ENCODE measurements around the gene GSG1L.

The GSG1L gene

DNA sequence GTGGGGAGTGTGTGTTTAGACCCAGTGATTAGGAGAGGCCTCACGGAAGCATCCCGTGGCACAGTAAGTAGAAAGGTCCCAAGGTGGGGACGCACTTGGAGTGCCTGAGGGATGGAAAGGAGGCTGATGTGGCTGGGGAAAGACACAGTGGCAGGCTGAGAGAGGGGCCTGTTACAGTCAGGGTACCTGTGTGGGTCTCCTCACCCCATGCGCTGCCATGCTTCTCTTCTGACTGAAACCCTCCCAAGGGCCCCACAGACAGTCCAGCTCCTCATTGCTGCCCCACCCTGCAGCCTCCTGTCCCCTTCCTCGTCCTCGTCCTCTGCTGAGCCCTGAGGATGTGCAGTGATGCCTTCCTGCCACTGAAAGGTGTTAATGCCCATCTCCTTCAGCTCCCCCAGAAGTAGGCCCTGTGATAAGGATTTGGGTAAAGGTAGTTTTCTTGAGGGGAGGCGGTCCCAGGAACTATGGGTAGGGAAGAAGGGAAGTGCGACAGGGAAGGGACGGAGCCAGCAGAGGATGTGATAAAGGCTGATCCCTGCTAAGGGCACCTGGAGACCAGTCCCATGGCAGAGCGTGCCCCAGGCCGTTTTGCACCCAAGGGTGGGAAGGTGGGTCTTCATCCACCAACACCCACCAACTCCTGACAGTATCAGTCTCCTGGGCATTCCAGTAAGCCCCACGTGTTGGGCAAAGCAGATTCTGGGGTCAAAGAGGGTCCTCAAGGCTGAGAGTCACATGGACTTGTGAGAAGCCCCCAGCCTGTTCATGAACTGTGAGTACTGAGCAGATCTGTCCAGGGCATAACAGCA, 237.2 kb downstream of the GSG1L start:
- no peaks in the 10 kb centered on the region for H3K4me1 ChIP-seq (ENCODE audit: control insufficient read depth in 5 of 5, insufficient read depth in 5 of 5, low read length in 5 of 5)
- peaks cover 5 to 23% (median 18%) of the 10 kb centered on the region in 5 donors for H3K9me3 ChIP-seq (ENCODE audit: control insufficient read depth in 5 of 5, low read length in 5 of 5)
- no peak overlapping the region for H3K9ac ChIP-seq (ENCODE audit: low read length in 5 of 5)
- no peak overlapping the region for H3K4me3 ChIP-seq (ENCODE audit: low read depth in 1 of 5, low read length in 5 of 5)
- H3K27ac ChIP-seq (ENCODE audit: low read depth, low read length) = no peak overlapping the region
- H3K27me3 ChIP-seq (ENCODE audit: control insufficient read depth in 5 of 5, insufficient read depth in 4 of 5, low read length in 5 of 5) = peaks cover 0 to 7% (median 3%) of the 10 kb centered on the region in 5 donors
- H3K36me3 ChIP-seq (ENCODE audit: control insufficient read depth in 5 of 5, insufficient read depth in 5 of 5, low read length in 5 of 5) = no peaks in the 10 kb centered on the region

DNA sequence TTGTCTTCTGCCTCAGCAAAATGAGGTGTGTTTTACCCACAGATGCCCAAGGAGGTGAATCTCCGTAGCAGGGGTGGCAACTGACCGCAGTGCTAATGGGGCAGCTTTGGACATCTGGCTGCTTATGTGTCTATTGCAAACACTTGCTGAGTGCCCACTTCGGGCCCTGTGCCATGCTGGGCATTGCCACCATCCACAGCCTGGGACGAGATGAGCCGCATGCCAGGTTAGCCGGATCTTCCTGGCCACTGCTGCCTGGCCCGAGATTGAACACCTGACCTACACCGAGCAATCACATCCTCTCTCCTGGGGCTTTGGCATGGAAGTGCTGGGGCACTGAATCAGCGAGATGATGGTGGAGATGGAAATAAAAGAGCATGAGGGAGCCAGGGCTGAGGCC, 238.7 kb downstream of the GSG1L start:
- Histone ChIP-seq H3K36me3 (ENCODE audit: control insufficient read depth in 5 of 5, insufficient read depth in 5 of 5, low read length in 5 of 5) (no peaks in the 10 kb centered on the region), H3K4me3 (ENCODE audit: low read depth in 1 of 5, low read length in 5 of 5) (no peak overlapping the region), H3K27ac (ENCODE audit: low read depth, low read length) (no peak overlapping the region), H3K4me1 (ENCODE audit: control insufficient read depth in 5 of 5, insufficient read depth in 5 of 5, low read length in 5 of 5) (no peaks in the 10 kb centered on the region), H3K9me3 (ENCODE audit: control insufficient read depth in 5 of 5, low read length in 5 of 5) (peaks cover 2 to 13% (median 4%) of the 10 kb centered on the region in 5 donors), H3K27me3 (ENCODE audit: control insufficient read depth in 5 of 5, insufficient read depth in 4 of 5, low read length in 5 of 5) (peaks cover 0 to 14% (median 9%) of the 10 kb centered on the region in 5 donors), H3K9ac (ENCODE audit: low read length in 5 of 5) (no peak overlapping the region)

DNA sequence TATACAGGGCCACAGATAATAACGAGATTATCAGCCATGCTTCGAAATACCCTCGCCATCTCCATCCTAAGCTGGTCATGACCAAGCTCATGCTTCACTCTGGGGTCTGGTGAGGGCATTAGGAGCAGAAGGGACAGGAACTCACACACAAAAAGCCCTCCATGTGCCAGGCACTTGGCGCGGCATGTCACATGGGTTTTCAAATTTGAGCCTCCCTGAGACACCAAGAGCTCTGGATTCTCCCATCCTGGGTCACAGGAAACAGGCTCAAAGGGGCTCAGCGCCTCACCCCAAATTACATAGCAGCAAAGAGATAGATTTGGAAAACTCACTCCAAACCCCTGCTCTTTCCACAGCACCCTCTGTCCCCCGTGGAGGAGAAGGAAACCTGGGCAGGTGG, 239.5 kb downstream of the GSG1L start:
- H3K9me3 ChIP-seq (ENCODE audit: control insufficient read depth in 5 of 5, low read length in 5 of 5) = peaks cover 0 to 6% (median 0%) of the 10 kb centered on the region in 5 donors
- H3K4me3 ChIP-seq (ENCODE audit: low read depth in 1 of 5, low read length in 5 of 5) = no peak overlapping the region
- no peak overlapping the region for H3K9ac ChIP-seq (ENCODE audit: low read length in 5 of 5)
- peaks cover 5 to 15% (median 13%) of the 10 kb centered on the region in 5 donors for H3K27me3 ChIP-seq (ENCODE audit: control insufficient read depth in 5 of 5, insufficient read depth in 4 of 5, low read length in 5 of 5)
- H3K27ac ChIP-seq (ENCODE audit: low read depth, low read length) = no peak overlapping the region
- no peaks in the 10 kb centered on the region for H3K4me1 ChIP-seq (ENCODE audit: control insufficient read depth in 5 of 5, insufficient read depth in 5 of 5, low read length in 5 of 5)
- H3K36me3 ChIP-seq (ENCODE audit: control insufficient read depth in 5 of 5, insufficient read depth in 5 of 5, low read length in 5 of 5) = no peaks in the 10 kb centered on the region

DNA sequence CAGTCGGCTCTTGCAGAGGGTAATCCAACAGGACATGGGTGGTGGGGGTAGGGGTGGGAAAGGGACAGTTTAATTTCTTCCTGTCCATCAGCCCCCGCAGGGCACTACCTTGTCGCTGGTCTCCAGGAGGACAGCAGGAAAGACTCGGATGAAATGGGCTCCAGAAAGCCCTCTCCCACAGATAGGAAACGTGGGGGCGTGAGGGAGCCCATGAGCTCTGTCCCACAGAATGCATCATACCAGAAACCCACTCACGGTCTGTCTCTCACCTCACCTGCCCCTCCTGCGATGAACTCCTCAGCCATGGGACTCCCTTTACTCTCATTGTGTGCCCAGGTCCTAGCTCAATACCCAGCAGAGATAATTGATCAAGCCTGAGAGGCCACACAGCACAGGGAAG, 240.1 kb downstream of the GSG1L start:
- no peaks in the 10 kb centered on the region for H3K4me1 ChIP-seq (ENCODE audit: control insufficient read depth in 5 of 5, insufficient read depth in 5 of 5, low read length in 5 of 5)
- no peaks in the 10 kb centered on the region for H3K36me3 ChIP-seq (ENCODE audit: control insufficient read depth in 5 of 5, insufficient read depth in 5 of 5, low read length in 5 of 5)
- H3K4me3 ChIP-seq (ENCODE audit: low read depth in 1 of 5, low read length in 5 of 5) = no peak overlapping the region
- H3K9ac ChIP-seq (ENCODE audit: low read length in 5 of 5) = no peak overlapping the region
- no peak overlapping the region for H3K27ac ChIP-seq (ENCODE audit: low read depth, low read length)
- H3K9me3 ChIP-seq (ENCODE audit: control insufficient read depth in 5 of 5, low read length in 5 of 5) = no peaks in the 10 kb centered on the region
- peaks cover 5 to 15% (median 13%) of the 10 kb centered on the region in 5 donors for H3K27me3 ChIP-seq (ENCODE audit: control insufficient read depth in 5 of 5, insufficient read depth in 4 of 5, low read length in 5 of 5)

DNA sequence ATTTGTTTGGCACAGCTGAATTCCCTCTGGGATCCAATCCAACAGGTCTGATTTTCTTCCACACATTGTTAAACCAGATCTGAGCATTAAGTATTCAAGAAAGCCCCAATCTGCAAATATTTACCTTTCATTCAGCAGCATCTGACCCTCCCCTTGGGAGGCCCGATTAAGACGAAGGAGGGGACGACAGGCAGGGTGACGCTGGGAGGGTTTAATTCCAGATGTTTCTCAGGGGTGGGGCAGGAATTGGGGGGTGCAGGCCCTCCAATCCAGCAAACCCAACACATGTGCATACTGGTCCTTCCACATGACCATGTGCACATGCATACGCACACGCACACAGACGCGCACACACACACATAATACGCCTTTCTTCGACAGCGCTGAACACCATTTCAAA, 240.5 kb downstream of the GSG1L start:
- Histone ChIP-seq H3K9ac (ENCODE audit: low read length in 5 of 5) (no peak overlapping the region), H3K27me3 (ENCODE audit: control insufficient read depth in 5 of 5, insufficient read depth in 4 of 5, low read length in 5 of 5) (peaks cover 5 to 15% (median 13%) of the 10 kb centered on the region in 5 donors), H3K4me1 (ENCODE audit: control insufficient read depth in 5 of 5, insufficient read depth in 5 of 5, low read length in 5 of 5) (no peaks in the 10 kb centered on the region), H3K4me3 (ENCODE audit: low read depth in 1 of 5, low read length in 5 of 5) (no peak overlapping the region), H3K9me3 (ENCODE audit: control insufficient read depth in 5 of 5, low read length in 5 of 5) (no peaks in the 10 kb centered on the region), H3K27ac (ENCODE audit: low read depth, low read length) (no peak overlapping the region), H3K36me3 (ENCODE audit: control insufficient read depth in 5 of 5, insufficient read depth in 5 of 5, low read length in 5 of 5) (no peaks in the 10 kb centered on the region)

DNA sequence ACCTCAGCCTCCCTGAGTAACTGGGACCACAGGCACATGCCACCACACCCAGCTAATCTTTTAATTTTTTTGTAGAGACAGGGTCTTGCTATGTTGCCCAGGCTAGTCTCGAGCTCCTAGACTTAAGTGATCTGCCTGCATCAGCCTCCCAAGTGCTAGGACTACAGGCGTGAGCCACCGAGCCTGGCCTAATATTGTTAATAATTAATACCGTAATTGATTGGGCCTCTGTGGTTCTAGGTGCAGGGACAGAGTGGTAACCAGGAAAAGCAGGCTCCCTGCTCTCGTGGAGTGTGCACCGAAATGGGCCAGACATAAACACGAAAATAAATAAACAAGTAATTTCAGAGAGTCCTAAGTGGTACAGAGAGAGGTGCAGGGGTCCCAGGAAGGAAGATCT, 241.0 kb downstream of the GSG1L start:
- Histone ChIP-seq H3K4me1 (ENCODE audit: control insufficient read depth in 5 of 5, insufficient read depth in 5 of 5, low read length in 5 of 5) (no peaks in the 10 kb centered on the region), H3K9ac (ENCODE audit: low read length in 5 of 5) (no peak overlapping the region), H3K9me3 (ENCODE audit: control insufficient read depth in 5 of 5, low read length in 5 of 5) (no peaks in the 10 kb centered on the region), H3K27ac (ENCODE audit: low read depth, low read length) (no peak overlapping the region), H3K36me3 (ENCODE audit: control insufficient read depth in 5 of 5, insufficient read depth in 5 of 5, low read length in 5 of 5) (no peaks in the 10 kb centered on the region), H3K4me3 (ENCODE audit: low read depth in 1 of 5, low read length in 5 of 5) (no peak overlapping the region), H3K27me3 (ENCODE audit: control insufficient read depth in 5 of 5, insufficient read depth in 4 of 5, low read length in 5 of 5) (peaks cover 7 to 16% (median 14%) of the 10 kb centered on the region in 5 donors)

DNA sequence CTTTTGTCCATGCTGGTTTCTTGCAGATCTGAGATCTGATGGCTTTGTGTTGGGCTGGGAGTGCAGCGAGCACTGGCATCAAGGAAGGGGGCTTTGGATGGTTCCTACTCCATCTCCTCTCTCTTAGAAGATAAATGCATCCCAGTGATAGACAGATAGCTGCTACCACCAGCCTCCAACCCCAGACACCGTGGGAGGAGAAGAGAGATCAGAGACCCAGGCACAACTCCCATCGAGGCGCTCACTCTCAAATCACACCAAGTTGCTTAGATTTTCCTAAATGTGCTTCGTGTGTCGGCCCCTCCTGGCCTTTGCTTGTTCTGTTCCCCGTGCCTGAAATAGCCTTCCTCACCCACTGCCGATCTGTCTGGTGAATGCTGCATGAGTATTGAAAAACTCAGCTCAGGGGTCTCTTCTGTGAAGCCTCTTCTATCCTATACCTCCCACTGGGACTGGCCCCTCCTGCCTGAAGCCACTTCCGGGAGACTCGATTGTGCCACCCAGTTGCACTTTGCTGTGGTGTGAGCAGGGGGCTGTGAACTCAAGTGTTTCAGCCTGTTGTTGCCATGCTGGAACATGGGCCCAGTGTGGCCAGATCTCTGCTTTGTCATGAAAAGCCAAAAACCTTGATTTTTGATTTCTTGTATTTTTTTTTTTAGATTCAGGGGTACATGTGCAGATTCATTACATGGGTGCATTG, 242.7 kb downstream of the GSG1L start:
- Histone ChIP-seq H3K4me3 (ENCODE audit: low read depth in 1 of 5, low read length in 5 of 5) (no peak overlapping the region), H3K9me3 (ENCODE audit: control insufficient read depth in 5 of 5, low read length in 5 of 5) (no peaks in the 10 kb centered on the region), H3K36me3 (ENCODE audit: control insufficient read depth in 5 of 5, insufficient read depth in 5 of 5, low read length in 5 of 5) (no peaks in the 10 kb centered on the region), H3K27ac (ENCODE audit: low read depth, low read length) (no peak overlapping the region), H3K9ac (ENCODE audit: low read length in 5 of 5) (no peak overlapping the region), H3K27me3 (ENCODE audit: control insufficient read depth in 5 of 5, insufficient read depth in 4 of 5, low read length in 5 of 5) (peaks cover 18 to 29% (median 21%) of the 10 kb centered on the region in 5 donors), H3K4me1 (ENCODE audit: control insufficient read depth in 5 of 5, insufficient read depth in 5 of 5, low read length in 5 of 5) (no peaks in the 10 kb centered on the region)

DNA sequence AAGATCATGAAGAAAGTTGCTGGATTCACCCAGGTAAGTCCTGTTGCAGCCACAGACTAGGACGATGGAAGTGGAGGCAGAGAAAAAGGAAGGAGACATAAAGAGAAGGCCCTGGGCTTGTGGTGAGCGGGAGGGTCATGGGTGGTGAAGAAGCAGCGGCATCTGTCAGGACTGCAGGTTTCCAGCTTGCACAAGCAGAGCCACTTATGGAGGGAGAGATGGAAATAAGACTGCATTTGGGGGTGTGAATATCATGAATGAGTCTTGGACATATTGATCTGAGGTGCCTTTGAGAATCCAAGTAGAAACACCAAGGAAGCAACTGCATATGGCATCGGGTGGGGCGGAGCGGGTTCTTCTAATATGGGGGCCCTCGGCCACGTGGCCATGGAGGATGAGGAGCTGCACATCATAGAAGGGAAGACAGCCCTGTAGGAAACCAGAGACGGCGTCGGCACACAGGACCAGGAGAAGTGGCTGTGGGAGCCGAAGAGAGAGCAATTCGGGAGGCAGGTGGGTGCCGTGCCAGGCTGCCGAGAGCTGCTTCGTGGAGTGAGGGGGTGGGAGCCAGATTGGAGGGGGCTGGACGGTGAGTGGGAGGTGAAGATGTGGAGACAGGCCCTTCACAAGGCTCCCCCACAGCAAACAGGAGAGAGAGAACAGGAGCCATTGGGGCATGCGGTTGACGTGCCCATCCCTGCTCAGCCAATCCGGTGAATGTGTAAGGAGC, 243.5 kb downstream of the GSG1L start:
- H3K4me1 ChIP-seq (ENCODE audit: control insufficient read depth in 5 of 5, insufficient read depth in 5 of 5, low read length in 5 of 5) = no peaks in the 10 kb centered on the region
- H3K36me3 ChIP-seq (ENCODE audit: control insufficient read depth in 5 of 5, insufficient read depth in 5 of 5, low read length in 5 of 5) = no peaks in the 10 kb centered on the region
- no peaks in the 10 kb centered on the region for H3K9me3 ChIP-seq (ENCODE audit: control insufficient read depth in 5 of 5, low read length in 5 of 5)
- no peak overlapping the region for H3K27ac ChIP-seq (ENCODE audit: low read depth, low read length)
- H3K27me3 ChIP-seq (ENCODE audit: control insufficient read depth in 5 of 5, insufficient read depth in 4 of 5, low read length in 5 of 5) = peaks cover 18 to 29% (median 21%) of the 10 kb centered on the region in 5 donors
- no peak overlapping the region for H3K4me3 ChIP-seq (ENCODE audit: low read depth in 1 of 5, low read length in 5 of 5)
- H3K9ac ChIP-seq (ENCODE audit: low read length in 5 of 5) = no peak overlapping the region

DNA sequence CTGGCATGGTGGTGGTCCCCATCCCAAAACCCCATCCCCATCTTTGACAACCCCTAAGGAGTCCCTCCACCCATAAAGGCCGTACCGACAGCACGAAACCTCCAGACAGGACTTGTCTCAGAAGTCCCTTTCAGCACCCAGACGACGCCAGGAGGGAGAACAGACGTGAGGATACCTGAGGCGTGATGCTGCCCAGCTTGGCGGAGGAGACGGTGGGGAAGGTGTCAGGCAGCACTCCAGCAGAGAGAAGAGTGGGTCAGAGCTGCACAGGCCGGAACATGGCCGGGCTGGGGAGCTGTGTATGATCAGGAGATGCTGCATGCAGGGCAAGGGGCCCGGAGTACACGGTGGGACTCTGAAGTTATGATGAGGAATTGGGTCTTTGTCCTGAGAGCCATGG, 244.2 kb downstream of the GSG1L start:
- no peaks in the 10 kb centered on the region for H3K4me1 ChIP-seq (ENCODE audit: control insufficient read depth in 5 of 5, insufficient read depth in 5 of 5, low read length in 5 of 5)
- H3K27me3 ChIP-seq (ENCODE audit: control insufficient read depth in 5 of 5, insufficient read depth in 4 of 5, low read length in 5 of 5) = peaks cover 18 to 29% (median 21%) of the 10 kb centered on the region in 5 donors
- H3K9ac ChIP-seq (ENCODE audit: low read length in 5 of 5) = no peak overlapping the region
- H3K36me3 ChIP-seq (ENCODE audit: control insufficient read depth in 5 of 5, insufficient read depth in 5 of 5, low read length in 5 of 5) = no peaks in the 10 kb centered on the region
- no peak overlapping the region for H3K27ac ChIP-seq (ENCODE audit: low read depth, low read length)
- H3K9me3 ChIP-seq (ENCODE audit: control insufficient read depth in 5 of 5, low read length in 5 of 5) = no peaks in the 10 kb centered on the region
- H3K4me3 ChIP-seq (ENCODE audit: low read depth in 1 of 5, low read length in 5 of 5) = no peak overlapping the region

DNA sequence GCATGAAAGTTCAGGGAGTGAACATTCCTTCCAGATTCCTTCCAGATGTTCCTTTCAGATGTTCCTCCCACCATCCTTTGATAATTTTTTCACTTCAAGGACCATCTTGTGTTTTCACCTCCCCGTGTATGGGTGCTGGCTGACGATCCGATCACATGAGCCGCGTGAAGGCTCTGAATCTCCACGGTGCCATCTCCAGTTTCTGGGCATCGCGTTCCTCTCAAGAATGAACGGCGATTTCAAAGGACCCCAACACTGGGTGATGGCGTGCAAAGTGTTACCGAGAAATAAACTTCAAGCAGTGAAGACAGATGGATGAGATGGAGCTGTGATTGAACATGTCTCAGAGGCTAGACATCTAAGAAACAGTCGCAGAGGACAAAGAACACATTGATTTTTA, 245.3 kb downstream of the GSG1L start:
- H3K9ac ChIP-seq (ENCODE audit: low read length in 5 of 5) = no peak overlapping the region
- H3K27me3 ChIP-seq (ENCODE audit: control insufficient read depth in 5 of 5, insufficient read depth in 4 of 5, low read length in 5 of 5) = peaks cover 18 to 26% (median 22%) of the 10 kb centered on the region in 5 donors
- H3K36me3 ChIP-seq (ENCODE audit: control insufficient read depth in 5 of 5, insufficient read depth in 5 of 5, low read length in 5 of 5) = no peaks in the 10 kb centered on the region
- no peak overlapping the region for H3K27ac ChIP-seq (ENCODE audit: low read depth, low read length)
- H3K4me3 ChIP-seq (ENCODE audit: low read depth in 1 of 5, low read length in 5 of 5) = no peak overlapping the region
- peaks cover 0 to 4% (median 0%) of the 10 kb centered on the region in 5 donors for H3K9me3 ChIP-seq (ENCODE audit: control insufficient read depth in 5 of 5, low read length in 5 of 5)
- H3K4me1 ChIP-seq (ENCODE audit: control insufficient read depth in 5 of 5, insufficient read depth in 5 of 5, low read length in 5 of 5) = no peaks in the 10 kb centered on the region

All from subcutaneous abdominal adipose tissue (tissue), 5 donors.